LNCaP clone FGC (cell line): ENCODE measurements around the gene NTRK2.

Experiments
- DNase-seq: peaks from one replicate; pipeline ENCODE4 v3.0.0-alpha.2; 2011; ENCODE audit warnings: low read depth
- H3K4me3 ChIP-seq: 2 replicates; pipeline ENCODE4 v1.5.1; 2011; ENCODE audit warnings: mild to moderate bottlenecking, low read depth, low read length, control low read depth
- TF ChIP-seq, protein P1 (sequence below): IDR thresholded peaks from 2 replicates; pipeline ENCODE4 v1.5.1; 2012; ENCODE audit warnings: mild to moderate bottlenecking; ENCODE audit not compliant: control insufficient read depth, insufficient read depth; ENCODE audit errors: extremely low read depth

The NTRK2 gene

DNA sequence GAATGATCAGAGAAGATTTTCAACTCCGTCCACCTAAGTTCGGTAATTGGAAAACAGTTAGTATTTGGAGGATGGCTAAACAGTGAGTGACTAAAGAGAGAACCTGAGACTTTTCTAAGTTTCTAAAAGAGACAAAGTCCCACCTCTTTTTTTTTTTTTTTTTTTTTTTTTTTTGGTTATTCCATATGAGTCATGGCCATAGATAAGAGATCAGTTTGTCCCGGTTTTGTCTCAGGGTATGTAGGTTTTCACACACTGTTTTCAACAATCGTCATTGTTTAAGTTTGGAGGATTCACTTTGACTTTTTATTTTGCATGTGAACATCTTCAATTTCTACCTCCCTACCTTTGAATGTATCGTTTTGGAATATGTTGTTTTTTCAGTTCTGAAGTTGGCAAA is 85.9 kb downstream of the NTRK2 start:
- no peak for DNase-seq
- H3K4me3 ChIP-seq = no peak overlapping the region
- TF ChIP-seq, protein P1, sequence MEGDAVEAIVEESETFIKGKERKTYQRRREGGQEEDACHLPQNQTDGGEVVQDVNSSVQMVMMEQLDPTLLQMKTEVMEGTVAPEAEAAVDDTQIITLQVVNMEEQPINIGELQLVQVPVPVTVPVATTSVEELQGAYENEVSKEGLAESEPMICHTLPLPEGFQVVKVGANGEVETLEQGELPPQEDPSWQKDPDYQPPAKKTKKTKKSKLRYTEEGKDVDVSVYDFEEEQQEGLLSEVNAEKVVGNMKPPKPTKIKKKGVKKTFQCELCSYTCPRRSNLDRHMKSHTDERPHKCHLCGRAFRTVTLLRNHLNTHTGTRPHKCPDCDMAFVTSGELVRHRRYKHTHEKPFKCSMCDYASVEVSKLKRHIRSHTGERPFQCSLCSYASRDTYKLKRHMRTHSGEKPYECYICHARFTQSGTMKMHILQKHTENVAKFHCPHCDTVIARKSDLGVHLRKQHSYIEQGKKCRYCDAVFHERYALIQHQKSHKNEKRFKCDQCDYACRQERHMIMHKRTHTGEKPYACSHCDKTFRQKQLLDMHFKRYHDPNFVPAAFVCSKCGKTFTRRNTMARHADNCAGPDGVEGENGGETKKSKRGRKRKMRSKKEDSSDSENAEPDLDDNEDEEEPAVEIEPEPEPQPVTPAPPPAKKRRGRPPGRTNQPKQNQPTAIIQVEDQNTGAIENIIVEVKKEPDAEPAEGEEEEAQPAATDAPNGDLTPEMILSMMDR = no peak

DNA sequence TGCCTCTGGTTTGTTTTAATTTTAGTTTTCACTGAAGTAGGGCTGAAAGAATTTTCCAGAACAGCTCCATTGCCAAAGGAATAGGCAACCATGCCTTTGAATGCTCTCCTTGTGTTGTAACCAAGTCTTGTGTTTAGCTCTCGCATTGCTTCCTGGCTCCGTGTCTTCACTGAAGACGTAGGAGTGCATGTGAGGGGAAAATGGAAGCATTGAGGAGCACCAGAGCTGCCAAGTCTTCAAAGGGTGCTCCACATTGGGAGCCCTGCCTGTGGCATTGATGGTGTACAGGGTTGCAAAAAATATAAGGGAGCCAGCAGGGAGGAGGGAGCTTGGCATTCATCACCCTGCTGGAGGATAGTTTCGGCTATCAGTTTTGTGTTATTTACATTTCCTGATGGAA is 86.6 kb downstream of the NTRK2 start:
- DNase-seq = no peak
- TF ChIP-seq, protein P1 = no peak
- H3K4me3 ChIP-seq = no peak overlapping the region

DNA sequence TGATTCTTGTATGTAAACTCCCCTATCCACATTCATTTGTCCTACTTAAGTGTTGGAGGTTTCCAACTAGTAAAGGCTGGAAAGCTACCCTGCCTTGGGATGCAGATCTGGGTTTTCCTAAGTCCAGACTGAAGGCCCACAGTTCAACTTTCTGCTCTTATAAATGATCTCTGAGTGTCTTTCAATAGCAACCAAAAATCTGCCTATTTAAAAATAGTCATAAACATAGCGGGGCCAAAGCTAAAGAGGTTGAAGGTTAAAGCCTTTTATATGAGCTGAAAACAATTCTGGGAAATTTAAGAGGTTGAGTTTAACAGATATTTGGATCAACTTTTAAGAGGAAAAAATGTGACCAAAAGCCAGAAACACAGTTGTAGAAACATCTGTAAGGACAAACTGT is 87.2 kb downstream of the NTRK2 start:
- no peak for DNase-seq
- no peak overlapping the region for H3K4me3 ChIP-seq
- TF ChIP-seq, protein P1 = no peak

DNA sequence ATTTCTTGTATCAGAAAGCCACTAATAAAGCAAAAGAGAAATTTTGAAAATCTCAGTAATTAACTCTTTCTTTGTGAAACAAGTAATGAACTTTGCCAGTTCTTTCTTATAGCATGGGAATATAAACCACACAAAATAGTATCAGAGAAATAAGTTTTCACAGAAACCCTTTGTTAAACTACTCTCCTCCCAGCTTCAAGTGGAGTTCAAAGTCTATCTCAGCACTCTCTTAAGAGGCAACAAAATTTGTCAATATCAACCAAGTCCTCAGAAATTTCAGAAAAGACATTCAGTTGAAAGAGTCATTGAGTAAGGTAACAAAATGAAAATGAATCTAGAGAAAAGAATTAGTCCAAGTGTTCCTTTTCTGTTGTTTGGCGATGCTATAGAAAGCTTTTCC is 89.3 kb downstream of the NTRK2 start:
- TF ChIP-seq, protein P1 = no peak
- no peak for DNase-seq
- no peak overlapping the region for H3K4me3 ChIP-seq

DNA sequence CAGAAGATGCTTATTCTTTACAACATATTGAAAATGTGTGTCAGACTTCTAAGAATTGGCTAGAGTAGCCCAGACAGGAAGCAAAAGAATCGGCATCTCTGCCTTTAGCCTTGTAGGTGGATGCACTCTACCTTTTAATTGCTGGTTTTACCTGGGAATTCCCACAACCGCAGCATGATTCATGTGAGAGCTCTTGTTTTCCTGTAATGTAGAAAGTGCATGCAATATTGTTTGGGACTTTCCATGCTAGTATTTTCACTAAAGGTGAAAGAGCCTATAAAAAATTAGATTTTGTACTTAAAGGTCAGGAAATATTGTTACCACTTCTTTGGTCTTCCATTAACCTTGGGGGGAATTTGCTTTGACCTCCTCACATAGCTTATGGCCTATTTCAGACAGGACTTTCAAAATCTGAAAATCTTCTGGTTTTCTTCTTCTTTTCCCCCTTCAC is 89.8 kb downstream of the NTRK2 start:
- TF ChIP-seq, protein P1 = no peak
- H3K4me3 ChIP-seq = no peak overlapping the region
- no peak for DNase-seq

DNA sequence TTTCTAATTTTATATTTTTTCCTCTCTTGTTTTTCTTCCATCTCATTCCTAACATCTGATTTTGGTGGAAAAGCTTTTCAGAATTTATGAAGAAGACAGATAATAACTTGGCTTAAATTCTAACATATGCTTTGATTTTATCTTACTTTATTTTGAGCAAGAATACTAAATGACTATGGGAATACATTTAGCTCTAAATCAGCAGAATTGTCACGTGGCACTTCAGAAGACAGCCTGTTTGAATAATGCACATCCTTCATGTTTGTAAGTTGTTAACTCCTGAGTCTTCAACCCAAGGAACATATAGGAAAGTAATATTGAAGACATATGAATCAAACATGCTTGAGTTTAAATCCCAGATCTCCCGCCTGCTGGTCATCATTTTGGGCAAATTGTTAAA is 90.3 kb downstream of the NTRK2 start:
- no peak for DNase-seq
- TF ChIP-seq, protein P1 = no peak
- H3K4me3 ChIP-seq = no peak overlapping the region

DNA sequence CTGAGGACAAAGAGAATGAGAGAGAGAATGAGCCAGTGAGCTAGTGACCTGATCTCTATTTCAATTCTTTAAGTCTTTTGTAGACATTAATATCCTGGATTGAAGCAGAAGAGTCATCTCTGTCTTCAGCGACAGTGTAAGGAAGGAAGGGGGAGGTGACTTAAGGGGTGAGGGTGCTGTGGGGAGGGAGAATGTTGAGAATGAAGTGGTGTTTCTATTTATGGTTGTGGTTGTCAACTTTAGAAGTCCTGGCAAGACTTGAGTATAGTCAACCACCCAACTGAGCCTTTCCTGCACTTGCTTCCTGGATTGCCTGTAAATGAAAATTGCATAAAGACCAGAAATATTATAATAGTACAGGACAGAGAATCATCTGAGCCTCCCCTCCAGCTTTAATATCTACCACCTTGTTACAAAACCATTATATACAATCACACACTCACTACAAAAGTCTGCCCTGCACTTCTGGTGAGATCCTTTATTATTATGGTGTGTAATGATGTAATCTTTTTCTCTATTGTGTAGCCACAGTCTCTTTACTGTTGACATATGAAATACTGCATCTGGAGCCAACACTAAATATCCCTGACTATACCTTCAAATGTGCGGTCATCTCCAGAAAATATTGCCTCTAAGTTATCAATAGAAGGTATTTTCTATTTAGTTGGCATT is 91.7 kb downstream of the NTRK2 start:
- TF ChIP-seq, protein P1 = no peak
- DNase-seq = no peak
- no peak overlapping the region for H3K4me3 ChIP-seq
